NT2/D1 (cell line): Measurements from ENCODE around the gene CSF3R.
"Not testable (repeated sequence)": the region's sequence is repeated elsewhere in the genome, so short reads cannot be mapped to it uniquely, and the experiment has no call there.

Source experiments
- SUZ12 ChIP-seq: IDR thresholded peaks from 2 replicates; pipeline ENCODE4 v1.6.1; 2011; ENCODE audit not compliant: insufficient read length, insufficient read depth; ENCODE audit errors: extremely low read depth
- ZNF274 ChIP-seq: IDR thresholded peaks from 2 replicates; pipeline ENCODE4 v1.6.1; 2011; ENCODE audit warnings: mild to moderate bottlenecking, low read depth, low read length

DNA sequence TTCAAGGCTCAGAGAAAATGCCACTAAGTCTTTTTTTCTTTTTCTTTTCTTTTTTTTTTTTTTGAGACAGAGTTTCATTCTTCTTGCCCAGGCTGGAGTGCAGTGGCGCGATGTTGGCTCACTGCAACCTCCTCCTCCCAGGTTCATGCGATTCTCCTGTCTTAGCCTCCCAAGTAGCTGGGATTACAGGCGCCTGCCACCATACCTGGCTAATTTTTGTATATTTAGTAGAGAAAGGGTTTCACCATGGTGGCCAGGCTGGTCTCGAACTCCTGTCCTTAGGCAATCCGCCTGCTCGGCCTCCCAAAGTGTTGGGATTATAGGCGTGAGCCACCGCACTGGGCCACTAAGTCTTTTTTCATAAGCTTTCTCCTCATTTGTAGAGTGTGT, 4.6 kb upstream of the CSF3R start:
- TF ChIP-seq SUZ12, ZNF274: not testable (repeated sequence)
